Lung microvascular endothelial cell (primary cell): ENCODE results near the gene CASR. TPM values are rescaled to one million over a fixed set of nuclear protein-coding genes. Genes with fewer than 3 reads are reported as not detected.

Source experiments
- DNase-seq, 2 donors: peaks; one replicate each; pipeline versions ENCODE4 v3.0.0 to v3.0.0-alpha.2; 2010; ENCODE audit warnings: low read depth in 2 of 2
- total RNA-seq: library from RNA; depleted of rRNA; stranded (reverse); fragments of >200 nt; gene quantifications from 2 replicates; pipeline ENCODE4 v1.2.1, GENCODE V29; 2014

The CASR gene
- total RNA-seq, 1 donor from 2014 or later = not detected

DNA sequence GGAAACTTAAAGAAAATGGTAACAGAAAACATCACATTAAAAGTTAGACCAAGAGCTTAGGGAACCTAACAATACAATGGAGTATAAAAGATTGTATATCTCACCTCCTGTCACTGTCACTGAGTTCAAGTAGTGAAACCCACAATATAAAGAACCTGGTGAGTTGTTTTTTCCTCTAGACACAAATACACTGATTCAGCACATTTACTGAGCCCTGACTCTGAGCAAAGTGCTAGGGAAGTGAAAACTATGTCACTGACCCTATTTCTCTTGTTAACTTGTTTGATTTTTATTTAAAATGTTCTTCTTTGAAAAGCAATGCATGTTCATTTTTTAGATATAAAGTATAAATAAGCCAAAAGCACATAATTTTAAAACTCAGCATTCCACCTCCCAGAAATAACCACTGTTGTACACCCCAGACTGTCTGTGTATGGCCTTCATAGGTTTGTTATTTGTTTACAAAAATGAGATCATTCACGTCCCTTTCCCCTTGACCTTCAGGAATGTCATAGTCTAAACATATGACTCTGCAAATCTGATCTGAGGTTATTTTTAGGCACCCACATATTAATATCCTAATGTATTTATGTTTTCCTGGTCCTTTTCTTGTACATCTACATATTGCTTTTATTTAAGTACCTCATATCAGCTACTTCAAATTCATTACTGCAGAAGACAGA, 72.4 kb downstream of the CASR start:
- peak in 1 of 2 donors; percentile 2 for DNase-seq

DNA sequence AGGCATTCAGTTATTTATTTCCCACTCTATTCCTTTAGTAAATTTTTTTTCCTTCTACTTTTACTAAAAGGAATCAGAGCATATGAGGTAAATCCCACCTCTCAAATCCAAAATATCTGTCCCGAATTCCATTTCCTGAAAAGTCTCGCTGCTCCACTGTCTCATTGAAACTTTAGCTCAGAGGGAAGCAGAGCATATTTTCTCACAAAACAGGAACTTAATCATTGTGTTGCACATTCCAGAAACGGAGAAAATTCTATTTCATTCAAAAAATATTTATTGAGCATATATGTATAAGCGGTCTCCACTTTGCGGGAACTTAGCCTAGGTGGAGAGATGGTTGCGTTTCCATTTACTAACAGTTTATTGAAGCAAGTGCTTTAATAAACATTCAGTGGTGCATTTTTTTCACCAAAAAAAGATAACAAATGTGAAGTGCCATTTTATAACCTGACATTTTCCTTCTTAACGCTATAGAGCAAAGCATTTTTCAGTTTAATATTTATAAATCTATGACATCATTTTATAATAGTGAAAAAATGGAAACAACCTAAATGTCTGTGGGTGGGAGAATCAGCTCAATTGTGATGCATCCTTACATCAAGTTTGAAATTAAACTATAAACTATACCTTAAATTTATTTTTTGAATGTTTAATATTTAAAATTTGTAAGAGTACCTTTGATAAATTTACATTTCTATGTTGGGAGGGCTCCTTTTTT, 74.3 kb downstream of the CASR start:
- DNase-seq = no peak

DNA sequence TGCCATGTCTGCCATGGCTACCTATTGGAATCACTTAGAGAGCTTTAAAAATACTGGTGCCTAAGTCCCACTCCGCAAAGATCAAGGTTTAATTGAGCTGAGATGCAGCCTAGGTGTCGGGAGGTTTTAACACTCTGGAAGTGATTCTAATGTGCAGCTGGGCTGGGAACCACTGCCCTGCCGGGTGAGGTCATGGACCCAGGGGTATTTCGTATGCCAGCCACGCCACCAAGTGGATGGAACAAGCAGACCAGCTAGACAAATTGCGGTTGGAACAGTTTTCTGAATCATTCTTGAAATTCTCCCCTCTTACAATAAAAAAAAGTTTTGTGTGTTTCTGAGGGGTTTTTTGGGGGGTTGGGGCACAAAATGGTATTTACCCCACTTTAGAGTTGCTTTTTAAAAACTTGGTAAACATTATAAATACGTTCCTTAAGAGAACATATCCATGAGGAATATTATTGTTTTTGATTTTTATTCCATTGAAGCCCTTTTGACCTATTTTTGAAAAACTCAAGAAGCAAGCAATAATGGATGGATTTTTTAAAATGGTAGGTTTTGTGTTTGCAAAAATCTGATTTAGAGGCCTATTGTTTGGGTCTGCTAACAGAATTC, 75.4 kb downstream of the CASR start:
- peak; percentile 66 to 69 for DNase-seq

DNA sequence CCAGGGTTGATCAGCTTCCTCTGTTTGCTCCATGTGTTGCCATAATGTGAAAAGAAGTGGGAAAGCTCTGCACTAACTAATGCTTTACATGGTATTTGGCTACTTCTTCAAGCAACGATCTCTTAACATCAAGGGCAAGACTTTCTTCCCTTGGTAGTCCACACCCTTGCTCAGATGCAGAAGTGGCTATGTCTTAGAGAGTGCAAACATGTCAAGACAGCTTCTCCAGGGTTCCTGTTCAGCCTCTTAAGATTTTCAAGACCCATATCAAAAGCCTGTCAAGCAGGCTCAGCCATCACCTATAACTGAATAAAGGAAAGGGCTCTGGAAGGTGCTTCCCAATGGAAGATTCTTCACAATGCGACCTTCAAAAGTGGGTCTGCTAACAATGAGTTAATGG, 76.7 kb downstream of the CASR start:
- DNase-seq = no peak

DNA sequence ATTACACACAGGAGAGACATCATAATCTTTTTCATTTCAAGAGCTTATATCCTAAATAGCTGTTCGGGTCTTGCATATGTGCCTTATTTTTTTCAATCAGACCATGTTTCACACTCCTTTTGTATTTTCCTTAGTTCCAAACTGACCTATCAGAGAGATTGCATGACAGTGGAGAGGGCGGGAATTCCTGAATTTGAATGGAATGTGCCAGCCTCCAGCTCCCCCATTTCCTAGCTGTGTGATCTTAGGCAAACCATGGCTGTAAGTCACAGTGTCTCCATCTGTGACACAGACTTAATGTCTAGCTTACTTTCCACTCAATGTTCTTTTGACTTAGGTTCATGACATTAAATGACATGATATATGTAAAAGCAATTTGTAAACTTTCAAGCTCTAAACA, 79.6 kb downstream of the CASR start:
- no peak for DNase-seq

DNA sequence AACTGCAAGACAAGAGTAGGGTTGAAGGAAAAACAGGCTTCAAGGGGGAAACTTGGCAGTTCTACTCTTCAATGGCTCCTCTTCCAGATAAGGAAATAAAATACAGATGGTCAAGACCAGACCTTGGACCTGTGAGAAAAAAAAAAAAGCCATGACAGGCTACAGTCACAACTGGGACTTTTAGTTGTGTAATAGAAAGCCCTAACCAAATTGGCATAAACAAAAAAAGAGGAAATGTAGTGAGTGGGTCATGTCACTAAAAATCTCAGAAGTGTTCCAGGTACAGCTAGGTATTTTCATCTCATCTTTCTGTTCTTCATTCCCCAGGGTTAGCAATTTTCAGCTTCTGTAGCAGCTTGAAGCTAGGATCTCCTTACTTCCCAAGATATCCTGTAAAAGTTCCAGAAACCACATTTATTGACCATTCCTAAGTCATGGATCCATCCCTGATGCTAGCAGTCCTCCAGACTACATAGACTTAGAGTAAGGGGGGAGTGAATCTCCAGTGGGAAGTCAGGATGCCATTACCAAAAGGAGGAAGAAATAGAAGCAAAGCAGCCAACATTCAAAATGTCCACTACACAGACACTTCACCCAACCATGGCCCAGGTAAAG, 80.6 kb downstream of the CASR start:
- no peak for DNase-seq

DNA sequence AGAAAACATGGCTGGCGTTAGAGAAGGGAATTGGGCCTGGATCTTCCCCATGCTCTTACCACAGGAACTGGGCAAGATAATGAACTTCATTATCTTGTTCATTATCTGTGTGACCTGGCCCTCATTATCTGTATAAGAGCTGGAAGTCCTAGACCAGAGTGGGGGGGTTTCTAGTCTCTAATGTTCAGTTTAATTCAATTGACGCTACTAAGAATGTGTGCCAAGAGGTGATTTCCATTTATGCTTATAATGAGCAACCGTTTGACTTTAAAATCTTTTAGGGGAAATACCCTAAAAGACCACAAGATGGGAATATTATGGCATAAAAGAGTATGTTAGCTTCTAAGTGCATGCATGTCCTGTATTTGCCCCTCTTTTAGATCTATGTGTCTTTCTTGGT, 82.5 kb downstream of the CASR start:
- no peak for DNase-seq

DNA sequence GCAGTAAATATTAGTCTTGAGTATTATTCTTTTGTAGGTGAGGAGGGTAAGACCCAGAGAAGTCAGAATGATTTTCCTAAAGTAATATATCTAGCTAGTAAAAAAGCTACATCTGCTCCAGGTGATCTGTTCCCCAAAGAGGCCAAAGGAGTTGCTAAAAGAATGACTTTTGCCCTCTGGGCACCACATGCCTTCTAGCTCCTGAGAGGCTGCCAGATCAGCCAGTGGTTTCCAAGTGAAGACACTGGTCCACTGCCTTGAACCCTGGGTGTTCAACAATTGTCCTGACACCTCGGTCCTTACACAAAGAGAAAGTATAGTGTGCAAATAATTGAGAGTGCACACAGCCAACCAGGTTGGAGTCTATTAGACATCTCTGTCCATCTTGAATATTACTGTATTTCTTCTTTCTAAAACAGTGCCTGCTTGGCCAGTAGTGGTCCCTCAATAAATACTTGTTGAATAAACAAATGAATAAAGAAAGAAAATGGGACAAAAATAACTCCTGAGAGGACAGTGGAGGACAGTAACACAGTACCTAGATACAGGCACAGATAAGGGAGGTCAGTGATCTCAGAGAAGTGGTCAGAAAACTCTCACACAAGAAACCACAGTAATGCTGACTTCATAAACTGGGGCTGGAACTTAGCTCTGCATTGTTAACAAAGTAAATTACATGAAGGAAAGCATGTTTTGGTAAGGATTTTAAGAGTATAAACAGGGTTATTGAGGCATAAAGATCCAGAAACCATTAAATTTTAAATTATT, 85.0 kb downstream of the CASR start:
- no peak for DNase-seq

DNA sequence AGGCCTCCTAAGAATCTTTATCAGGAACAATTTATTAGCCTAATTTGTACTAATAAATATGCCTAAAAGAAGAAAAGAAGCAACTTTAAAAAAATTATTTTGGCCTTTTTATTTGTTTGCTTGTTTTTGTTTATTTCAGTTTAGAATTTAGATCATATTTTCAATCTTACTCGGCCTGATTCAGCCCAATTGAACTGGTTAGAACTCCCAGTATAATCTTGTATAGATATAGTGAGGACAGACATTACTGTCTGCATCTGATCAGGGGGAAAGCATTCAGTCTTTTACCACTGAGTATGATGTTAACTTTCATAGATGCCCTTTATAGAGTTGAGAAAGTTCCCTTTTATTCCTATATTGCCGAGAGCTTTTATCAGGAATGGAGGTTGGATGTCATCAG, 85.6 kb downstream of the CASR start:
- DNase-seq = no peak

DNA sequence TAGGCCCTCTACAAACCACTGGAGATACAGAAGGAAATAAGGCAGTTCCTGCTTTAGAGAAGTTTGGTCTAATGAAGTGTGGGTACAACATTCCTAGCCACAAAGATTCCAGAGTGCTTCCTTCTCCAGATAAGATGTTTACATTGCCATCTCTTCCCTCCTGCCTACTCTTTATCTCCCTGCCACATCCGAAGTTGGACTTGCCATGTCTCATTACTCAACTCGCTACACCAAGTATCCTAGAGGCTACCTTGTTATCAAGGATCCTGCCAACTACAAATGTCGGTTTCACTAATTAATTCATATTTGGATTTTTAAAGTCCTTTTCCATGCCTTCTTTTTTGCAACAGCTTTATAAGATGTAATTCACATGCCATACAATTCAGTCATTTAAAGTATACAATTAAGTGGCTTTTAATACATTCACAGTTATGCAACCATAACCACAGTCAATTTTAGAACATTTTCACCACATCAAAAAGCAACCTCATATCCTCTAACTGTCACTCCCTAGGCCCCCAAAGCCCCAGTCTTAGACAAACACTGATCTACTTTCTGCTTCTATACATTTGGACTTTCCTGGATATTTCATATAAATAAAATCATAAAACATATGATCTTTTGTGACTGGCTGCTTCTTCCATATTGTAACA, 87.9 kb downstream of the CASR start:
- no peak for DNase-seq

DNA sequence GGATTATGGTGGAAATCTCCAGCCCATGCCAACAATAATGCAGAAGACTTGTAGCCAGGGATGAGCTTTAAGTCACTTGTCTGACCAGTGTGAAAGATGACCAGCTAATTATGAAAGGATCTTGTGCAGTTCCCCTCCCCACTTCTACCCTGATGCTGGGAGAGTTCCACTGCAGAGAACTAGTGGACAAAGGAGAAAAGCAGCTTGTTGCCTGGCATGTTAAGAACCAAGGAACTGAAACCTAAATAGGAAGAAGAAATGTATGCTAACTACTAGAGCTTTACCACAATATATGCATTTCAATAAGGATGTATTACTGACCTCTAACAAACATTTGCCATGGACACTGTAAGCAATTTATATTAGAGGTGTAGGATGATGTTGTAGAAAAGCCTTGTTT, 89.4 kb downstream of the CASR start:
- no peak for DNase-seq

DNA sequence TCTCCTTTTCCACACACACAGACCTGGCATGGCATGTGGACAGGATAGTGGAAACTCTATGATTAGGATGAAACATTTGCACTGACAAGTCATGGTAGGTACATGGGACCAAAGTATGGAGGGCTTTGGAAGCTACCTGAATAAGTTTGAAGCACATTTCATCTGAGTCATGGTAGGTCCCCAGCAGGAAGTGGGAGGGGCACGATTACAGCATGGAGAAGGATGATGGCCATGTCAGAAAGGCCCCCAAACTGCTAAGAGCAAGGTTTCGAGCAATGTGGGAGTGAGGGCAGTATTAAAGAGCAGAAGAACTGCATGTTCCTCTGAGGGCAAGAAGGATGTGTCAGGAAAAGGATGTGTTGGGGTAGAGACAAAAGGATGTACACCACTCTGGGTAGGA, 90.0 kb downstream of the CASR start:
- DNase-seq = no peak

DNA sequence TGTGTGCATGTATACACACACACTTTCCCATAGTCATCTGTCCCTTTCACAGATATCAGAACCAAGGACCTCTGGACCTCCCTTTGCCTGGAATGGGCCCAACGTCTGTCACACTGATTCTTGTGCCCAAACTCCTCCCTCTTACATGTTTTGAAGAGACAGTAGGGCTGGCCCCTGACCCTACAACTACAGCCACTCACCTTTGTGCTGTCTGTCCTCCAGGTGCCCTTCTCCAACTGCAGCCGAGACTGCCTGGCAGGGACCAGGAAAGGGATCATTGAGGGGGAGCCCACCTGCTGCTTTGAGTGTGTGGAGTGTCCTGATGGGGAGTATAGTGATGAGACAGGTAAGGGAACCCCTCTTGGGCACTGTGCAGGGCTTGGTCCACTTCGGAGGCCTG, 98.4 kb downstream of the CASR start:
- DNase-seq = no peak

DNA sequence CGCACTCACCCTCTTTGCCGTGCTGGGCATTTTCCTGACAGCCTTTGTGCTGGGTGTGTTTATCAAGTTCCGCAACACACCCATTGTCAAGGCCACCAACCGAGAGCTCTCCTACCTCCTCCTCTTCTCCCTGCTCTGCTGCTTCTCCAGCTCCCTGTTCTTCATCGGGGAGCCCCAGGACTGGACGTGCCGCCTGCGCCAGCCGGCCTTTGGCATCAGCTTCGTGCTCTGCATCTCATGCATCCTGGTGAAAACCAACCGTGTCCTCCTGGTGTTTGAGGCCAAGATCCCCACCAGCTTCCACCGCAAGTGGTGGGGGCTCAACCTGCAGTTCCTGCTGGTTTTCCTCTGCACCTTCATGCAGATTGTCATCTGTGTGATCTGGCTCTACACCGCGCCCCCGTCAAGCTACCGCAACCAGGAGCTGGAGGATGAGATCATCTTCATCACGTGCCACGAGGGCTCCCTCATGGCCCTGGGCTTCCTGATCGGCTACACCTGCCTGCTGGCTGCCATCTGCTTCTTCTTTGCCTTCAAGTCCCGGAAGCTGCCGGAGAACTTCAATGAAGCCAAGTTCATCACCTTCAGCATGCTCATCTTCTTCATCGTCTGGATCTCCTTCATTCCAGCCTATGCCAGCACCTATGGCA, 100.5 kb downstream of the CASR start:
- DNase-seq = no peak

DNA sequence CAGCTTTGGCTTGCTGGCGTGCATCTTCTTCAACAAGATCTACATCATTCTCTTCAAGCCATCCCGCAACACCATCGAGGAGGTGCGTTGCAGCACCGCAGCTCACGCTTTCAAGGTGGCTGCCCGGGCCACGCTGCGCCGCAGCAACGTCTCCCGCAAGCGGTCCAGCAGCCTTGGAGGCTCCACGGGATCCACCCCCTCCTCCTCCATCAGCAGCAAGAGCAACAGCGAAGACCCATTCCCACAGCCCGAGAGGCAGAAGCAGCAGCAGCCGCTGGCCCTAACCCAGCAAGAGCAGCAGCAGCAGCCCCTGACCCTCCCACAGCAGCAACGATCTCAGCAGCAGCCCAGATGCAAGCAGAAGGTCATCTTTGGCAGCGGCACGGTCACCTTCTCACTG, 101.0 kb downstream of the CASR start:
- no peak for DNase-seq

DNA sequence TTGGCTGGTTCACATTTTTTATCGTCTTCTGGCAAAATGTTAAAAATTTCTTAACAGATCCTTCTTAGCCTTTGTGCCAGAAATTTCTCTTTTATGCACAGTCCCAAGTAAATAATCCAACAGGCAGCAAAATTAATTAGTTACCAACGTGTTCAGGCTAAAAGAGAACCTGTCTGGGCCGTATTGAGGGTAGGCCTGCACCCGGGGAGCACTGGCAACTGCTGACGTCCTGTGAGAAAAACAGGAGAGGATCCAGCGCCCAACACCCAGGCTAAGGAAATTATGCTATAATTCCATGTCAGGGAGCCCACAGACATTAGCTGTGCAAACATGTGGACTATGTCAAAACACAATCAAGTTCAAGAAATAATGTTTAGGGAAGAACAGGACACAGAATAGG, 110.9 kb downstream of the CASR start:
- DNase-seq = no peak

DNA sequence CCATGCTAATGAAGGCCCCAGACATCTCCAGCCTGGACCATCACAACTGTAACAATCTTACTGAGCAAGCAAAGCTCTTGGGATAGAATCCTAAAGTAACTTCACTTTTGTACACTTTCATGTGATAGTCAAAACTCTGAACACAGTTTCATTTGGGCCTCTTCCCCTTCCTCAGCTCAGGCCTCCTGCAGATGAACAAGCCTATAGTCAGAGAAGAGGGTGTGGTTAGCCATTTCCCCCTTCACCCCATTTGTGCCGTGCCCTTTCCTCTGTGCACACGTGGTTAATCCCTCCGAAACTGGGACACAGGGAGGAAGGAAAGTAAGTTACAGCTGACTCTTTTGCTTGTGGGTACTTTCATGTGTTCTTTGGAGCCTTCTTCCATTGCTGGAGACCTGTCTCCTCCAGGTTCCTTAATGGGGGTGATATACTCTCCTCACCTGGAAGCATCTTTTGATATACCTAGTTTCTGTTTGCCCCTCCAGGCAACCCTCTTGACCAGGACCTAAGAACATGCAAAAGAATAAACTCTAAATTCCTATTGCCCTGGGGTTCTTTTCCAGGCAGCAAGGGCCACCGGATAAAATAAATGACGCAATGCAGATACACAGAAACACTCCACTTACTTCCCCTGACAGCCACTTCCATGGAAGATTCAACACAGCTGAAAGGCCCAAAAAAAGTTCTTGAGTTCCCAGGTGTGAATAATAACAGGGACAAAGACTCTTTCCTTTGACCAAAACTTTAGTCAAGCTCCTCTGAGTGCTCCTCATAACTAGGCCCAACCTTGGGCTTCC, 112.0 kb downstream of the CASR start:
- no peak for DNase-seq

DNA sequence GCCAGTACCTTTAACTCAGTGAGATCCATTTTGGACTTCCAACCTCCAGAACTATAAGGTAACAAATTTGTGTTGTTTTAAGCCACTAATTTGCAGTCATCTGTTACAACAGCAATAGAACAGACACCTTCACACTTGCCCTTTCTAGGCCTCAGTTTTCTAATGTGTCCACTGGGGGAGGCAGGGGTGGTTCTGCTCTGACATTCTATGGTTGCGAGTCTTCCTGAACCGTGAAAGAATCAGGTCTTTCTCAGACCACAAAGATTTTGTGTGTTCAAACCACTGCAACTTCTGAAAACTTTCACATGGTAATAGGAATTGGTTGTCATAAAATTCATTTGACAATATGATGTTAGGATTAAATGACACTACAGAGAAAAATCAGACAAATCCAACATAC, 114.8 kb downstream of the CASR start:
- no peak for DNase-seq

DNA sequence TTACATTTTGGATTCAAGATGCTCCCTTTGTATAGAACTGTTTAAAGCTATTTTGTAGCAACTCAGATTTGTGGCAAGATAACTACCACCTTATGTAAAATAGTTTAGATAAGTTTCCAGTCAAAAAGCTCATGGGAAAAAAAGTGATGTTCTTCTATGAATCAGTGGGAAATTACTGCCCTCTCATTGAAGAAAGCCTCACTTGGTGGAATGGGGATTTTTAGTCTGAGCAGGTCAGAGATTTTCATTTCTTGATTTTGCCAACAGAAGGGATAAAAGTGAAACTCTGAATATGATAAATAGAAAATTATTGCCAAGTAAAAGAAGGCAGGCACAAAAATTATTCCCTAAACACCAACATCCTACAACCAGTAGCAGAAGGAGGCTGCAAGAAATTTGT, 115.7 kb downstream of the CASR start:
- no peak for DNase-seq

DNA sequence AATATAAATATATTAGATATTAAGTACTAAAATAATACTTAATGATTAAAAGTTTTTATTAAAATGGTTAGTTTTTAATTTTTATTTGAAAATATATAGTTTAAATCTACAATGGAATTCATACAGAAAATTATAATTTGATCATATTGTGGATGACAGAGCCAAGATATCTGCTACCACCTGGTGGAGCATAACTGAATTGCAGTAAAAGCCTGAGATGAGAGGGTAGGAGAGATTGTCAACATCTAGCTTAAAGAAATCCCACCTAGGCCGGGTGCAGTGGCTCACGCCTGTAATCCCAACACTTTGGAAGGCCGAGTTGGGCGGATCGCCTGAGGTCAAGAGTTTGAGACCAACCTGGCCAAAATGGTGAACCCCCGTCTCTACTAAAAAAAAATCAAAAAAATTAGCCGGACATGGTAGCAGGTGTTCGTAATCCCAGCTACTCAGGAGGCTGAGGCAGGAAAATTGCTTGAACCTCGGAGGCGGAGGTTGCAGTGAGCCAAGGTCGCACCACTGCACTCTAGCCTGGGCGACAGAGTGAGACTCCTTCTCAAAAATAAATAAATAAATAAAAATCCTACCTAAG, 116.5 kb downstream of the CASR start:
- peak; percentile 28 to 45 for DNase-seq
